ENCODE data around the gene ANKFY1.
"Not testable (repeated sequence)": the region's sequence is repeated elsewhere in the genome, so short reads cannot be mapped to it uniquely, and the experiment has no call there.

Gene ANKFY1

DNA sequence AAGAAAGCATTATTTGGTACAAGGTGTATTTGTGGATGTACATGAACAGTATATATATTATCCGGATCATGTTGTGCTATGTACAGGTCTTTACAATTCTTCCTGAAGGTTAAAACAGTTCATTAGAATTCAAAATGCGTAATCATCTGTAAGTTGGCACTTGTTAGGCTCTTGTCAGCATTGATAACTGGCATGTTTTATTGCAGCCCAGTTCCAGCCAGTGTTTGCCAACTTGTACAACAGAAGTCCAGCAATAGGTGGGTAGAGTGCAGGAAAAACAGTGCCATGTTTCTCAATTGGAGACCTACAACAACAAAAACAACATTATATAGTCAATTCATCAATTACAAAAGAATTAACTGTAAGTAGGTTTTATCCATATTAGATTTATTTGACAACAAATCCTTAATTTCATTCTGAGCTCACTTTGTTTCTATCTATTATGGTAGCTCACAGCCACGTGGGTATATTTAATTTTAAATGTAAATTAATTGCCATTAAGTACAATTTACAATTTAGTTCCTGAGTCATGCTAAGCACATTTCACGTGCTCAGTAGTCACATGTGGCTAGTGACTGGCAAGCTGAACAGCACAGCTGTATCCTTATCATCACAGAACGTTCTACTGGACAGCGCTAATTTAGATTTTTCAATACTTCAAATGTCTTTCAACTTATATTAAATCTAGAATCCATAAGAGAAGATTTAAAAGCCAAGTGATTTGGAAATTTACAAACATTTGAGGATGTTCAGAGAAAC is 8.6 kb upstream of the ANKFY1 start:
- H3K4me3 ChIP-seq (ENCODE audit: low read length), result no peak overlapping the region
- TF ChIP-seq ZNF274 (IDR thresholded peaks at IDR 0.05; ENCODE audit: low read depth, low read length), result no peak

DNA sequence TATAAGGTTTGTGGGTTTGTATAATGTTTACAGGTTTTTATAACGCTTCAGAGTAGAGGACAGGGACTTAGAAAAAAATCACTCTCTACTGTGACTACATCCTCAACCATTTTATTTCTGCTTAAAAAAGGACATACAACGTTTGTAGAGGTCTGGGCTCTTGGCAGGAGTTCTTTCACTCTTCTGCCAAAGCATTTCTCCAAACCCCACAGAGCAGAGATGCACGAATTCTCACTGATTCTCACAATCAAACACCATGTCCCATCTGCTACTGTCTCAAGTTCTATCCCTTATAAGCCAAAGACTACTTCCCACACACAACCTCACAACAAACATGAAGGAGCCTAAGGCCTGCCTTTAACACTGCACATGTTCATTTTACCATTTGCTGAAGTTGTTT is 7.0 kb upstream of the ANKFY1 start:
- no peak overlapping the region for H3K4me3 ChIP-seq (ENCODE audit: low read length)
- no peak for TF ChIP-seq ZNF274 (IDR thresholded peaks at IDR 0.05; ENCODE audit: low read depth, low read length)

DNA sequence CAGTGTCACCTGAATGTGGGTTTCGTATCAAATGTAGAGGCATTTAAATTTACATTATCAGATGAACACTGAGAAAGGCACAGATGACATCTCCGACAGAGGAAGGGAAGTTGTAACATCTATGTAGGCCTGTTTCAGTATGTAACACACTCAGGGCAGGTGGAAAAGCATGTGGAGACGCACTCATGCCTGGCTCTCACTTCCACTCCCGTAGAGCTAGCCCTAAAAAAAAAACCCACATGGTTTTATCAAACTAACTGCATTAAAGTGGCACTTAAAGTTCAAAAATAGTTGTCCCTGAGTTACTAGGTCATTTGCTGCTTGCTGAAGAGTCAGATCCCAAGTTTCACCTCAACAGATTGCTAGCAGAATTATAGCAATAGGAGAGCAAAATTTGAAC is 6.1 kb upstream of the ANKFY1 start:
- no peak overlapping the region for H3K4me3 ChIP-seq (ENCODE audit: low read length)
- TF ChIP-seq ZNF274 (IDR thresholded peaks at IDR 0.05; ENCODE audit: low read depth, low read length), result no peak

DNA sequence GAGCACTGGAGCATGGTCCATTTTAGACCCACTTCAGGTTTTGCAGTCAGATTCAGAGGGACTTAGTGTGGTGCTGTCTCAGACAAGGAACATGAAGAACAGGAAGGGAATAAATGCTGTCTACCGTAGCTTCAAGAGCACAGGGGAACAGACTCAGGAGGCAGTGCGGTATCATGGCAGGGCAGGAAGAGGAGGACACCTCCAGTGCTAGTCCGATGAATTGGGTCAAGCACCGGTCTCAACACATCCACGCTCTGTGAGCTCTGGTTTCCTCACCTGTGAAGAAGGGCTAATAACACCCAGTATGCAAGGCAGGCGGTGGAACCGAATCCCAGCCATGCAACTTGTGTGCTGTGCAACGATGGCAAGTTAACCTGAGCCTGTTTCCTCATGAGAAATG is 3.6 kb upstream of the ANKFY1 start:
- no peak overlapping the region for H3K4me3 ChIP-seq (ENCODE audit: low read length)
- TF ChIP-seq ZNF274 (IDR thresholded peaks at IDR 0.05; ENCODE audit: low read depth, low read length), result no peak

DNA sequence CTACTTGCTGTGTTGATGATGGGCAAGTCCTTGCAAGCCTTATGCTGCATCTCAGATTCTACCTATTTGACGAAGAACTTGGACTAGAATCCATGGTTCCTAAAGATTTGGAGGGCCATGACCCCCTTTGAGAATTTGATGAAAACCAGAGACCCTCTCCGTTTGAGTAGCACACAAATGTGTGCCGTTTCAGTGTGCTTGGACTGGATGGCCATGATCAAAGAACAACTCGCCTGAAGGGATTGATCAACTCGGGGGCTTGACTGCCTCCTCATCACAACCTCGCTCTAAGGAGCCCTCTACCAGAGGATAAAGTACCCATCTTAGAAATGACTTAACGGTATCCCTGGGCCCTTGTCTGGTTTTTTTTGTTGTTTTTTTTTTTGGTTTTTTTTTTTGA is 2.8 kb upstream of the ANKFY1 start:
- H3K4me3 ChIP-seq (ENCODE audit: low read length), result no peak overlapping the region
- no peak for TF ChIP-seq ZNF274 (IDR thresholded peaks at IDR 0.05; ENCODE audit: low read depth, low read length)

DNA sequence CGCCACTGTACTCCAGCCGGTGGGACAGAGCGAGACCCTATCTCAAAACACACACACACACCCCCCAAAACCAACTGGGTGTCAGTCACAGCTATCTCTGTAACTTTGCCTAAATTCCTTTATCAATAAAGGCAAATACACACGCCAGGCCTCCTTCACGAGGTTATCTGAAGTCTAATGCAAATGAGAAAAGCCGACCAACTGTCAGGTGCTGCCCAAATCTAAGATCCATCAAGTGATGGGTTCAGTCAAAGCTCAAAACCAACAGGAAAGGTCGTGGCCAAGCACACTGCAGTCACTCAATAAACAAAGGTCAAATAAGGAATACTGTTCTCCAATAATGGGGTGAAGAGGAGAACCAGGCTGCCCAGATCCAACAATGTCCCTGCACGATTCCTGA is 1.1 kb downstream of the ANKFY1 start:
- peak overlapping the region; percentile 88 for H3K4me3 ChIP-seq (ENCODE audit: low read length)
- TF ChIP-seq ZNF274 (IDR thresholded peaks at IDR 0.05; ENCODE audit: low read depth, low read length), result no peak

DNA sequence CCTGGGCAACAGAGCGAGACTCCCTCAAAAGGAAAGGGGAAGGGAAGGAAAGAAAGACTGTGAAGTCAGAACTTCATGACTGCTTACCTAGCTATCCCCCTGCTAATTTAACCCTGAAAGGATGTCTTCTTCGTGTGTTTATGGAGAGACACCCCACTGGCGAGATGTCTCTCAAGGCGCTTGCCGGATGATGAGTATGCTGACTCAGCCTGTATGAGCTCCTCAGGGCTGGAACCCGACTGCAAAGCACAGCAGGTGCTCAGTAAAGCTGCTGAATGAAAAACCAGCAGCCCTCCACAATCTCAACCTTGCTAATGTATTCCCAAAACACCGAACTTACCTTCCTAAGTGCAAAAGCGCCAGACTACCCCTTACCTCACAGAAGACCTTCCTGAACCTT is 2.3 kb downstream of the ANKFY1 start:
- no peak overlapping the region for H3K4me3 ChIP-seq (ENCODE audit: low read length)
- TF ChIP-seq ZNF274 (IDR thresholded peaks at IDR 0.05; ENCODE audit: low read depth, low read length), result no peak

DNA sequence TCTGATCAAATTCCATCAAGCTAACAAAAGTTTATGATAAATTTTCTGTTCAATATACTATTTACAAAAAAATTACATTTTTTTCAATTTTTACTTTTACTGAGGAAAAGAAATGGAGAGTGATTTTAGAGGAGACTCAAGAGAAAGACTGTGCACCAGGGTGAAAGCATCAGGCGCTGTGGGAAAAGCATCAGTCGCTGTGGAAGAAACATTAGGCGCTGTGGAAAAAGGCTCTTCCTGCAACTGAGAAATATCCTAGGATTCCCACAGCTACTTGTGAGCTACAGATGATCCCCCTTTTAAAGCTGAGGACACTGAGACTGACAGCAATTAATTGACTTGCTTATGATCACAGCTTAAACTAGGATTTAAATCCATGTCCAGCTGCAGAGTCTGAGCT is 4.9 kb downstream of the ANKFY1 start:
- TF ChIP-seq ZNF274 (IDR thresholded peaks at IDR 0.05; ENCODE audit: low read depth, low read length), result no peak

DNA sequence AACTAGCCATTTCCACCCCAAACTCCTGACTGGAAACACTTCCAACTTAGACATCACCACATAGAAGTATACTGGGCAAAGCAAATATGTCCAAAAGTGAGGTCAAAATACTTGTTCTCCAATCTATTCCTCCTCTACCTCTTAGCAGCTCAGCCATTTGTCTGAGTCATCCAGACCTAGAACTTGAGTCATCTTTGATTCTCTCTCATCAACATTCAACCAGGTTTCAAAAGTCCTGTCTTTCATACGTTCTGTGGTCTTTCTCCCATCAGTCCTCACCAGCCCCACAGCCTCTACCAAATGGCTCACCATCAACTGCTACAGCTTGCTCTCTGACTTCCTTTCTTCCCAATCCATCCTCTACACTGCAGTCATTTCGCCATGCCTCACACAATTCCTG is 6.8 kb downstream of the ANKFY1 start:
- no peak overlapping the region for H3K4me3 ChIP-seq (ENCODE audit: low read length)
- TF ChIP-seq ZNF274 (IDR thresholded peaks at IDR 0.05; ENCODE audit: low read depth, low read length), result no peak

More for the DNA sequence above, 4.9 kb downstream of the ANKFY1 start:
- H3K4me3 ChIP-seq (ENCODE audit: low read length), result no peak overlapping the region

DNA sequence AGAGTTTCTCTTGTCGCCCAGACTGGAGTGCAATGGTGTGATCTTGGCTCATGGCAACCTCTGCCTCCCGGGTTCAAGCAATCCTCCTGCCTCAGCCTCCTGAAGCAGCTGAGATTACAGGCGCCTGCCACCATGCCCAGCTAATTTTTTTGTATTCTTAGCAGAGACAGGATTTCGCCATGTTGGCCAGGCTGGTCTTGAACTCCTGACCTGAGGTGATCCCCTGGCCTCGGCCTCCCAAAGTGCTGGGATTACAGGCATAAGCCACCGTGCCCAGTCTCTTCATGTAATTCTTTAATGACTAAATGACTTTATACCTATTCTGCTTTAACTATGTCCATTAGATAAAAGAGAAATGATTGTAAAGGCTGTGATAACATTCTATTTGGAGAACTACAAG is 8.5 kb downstream of the ANKFY1 start:
- not testable (repeated sequence) for H3K4me3 ChIP-seq (ENCODE audit: low read length)

DNA sequence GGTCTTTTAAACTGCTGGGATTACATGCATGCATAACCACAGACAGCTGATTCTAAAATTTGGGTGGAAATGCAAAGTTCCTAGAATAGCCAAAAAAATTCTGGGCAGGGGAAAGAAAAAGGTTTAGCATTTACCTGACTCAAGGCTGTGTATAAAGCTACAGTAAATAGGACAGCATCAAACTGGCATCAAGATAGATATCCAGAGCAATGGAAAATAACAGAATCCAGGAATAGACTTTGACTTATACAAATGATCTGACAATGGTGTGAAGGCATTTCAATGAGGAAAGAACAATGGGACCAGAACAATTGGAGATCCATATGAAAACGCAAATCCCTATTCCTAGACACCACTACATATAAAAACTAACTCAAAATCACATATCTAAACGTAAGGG is 12.9 kb downstream of the ANKFY1 start:
- TF ChIP-seq ZNF274 (IDR thresholded peaks at IDR 0.05; ENCODE audit: low read depth, low read length), result no peak
- H3K4me3 ChIP-seq (ENCODE audit: low read length), result no peak overlapping the region

DNA sequence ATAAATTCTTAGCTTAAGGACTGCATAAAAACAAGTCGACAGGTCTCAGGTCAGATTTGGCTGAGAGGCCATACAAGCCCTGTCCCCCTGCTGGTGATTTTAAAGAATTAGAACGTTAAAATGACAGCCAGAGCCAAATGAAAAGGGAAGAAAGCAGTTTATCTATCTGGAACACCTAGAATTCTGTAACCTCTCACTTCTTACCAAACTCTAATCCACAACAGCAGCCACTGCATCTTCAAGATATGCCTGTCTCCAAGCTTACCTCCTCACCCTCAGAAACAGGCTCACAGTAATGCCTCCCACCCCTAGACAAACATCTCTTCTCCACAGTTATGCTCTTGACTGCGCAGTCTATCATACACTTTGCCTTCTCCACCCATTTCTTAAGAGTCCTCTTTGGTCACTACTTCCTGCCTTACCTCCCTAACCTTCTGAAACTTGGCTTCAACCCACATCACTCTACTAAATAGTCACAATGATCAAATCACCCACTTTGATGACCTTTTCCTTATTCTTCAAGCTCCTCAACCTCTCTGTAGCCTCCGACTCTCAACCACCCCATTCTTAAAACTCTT is 14.2 kb downstream of the ANKFY1 start:
- TF ChIP-seq ZNF274 (IDR thresholded peaks at IDR 0.05; ENCODE audit: low read depth, low read length), result no peak
- H3K4me3 ChIP-seq (ENCODE audit: low read length), result no peak overlapping the region

DNA sequence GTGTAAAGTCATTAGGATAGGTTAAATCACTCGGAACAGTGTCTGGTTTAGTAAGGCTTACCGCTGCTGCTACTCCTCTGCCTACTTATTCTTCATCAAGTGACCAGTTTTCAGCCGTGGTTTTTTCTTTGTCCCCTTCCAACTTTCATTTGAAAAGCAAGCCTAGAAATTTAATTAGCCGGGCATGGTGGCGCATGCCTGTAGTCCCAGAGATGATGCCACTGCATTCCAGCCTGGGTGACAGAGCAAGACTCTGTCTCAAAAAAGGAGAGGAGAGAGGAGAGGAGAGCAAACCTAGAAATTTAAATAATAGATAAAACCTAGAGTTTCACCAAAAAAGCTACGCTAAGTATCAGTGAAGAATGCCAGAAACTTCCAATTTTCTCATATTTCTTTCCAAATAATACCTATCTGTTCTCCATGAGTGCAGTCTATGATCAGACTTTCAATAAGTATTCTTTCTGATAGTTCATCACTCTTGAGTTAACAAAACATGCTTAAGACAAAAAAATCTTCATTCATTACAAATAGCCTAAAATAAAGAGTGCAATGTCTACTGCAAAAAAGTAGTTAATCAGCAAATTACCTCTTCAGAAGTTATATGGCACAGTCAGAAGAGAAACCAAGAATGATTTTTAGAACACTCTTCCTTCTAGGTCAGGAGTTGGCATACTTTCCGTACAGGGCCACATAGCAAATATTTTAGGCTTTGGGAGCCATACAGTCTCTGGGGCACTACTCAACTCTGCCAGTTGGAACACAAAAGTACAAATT is 15.1 kb downstream of the ANKFY1 start:
- no peak overlapping the region for H3K4me3 ChIP-seq (ENCODE audit: low read length)
- TF ChIP-seq ZNF274 (IDR thresholded peaks at IDR 0.05; ENCODE audit: low read depth, low read length), result no peak

DNA sequence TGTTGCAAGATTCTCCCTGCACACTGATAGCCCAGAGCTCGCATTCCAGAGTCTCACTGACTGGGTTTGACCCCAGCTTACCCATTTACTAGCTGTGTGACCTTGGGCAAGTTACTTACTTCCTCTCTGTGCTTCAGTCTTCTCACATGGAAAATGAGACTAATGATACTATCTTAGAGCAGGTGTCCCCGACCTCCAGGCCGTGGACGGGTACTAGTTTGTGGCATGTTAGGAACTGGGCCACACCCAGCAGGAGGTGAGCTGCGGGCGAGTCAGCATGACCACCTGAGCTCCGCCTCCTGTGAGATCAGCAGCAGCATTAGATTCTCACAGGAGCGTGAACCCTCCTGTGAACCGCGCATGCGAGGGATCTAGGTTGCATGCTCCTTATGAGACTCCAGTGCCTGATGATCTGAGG is 15.8 kb downstream of the ANKFY1 start:
- H3K4me3 ChIP-seq (ENCODE audit: low read length), result no peak overlapping the region
- TF ChIP-seq ZNF274 (IDR thresholded peaks at IDR 0.05; ENCODE audit: low read depth, low read length), result no peak

DNA sequence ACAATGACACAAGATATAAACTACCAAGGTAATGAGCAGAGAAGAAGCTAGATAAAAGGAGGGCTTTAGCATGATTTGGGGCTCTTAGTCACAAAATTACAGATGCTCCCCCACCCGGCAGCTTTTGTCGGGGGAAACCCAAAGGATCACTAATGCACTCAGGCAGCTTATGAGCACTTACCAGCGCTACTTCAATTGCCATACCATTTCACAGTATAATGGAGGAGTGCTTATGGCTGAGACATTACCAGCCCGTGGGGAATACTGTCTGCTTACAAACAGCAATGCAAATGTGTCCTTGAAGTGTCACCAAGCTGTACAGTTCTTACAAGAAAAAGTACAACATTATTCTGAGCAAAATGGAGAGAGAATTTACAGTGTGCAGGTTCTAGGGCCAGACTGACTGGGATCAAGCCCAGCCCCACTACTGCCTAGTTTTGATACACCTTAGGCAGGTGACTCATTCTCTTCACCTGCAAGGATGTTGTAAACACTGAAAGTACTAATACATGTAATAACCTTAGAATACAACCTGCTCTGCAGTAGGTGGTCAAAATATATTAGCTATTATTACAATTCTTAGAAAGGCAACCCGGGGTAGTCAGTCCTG is 16.3 kb downstream of the ANKFY1 start:
- H3K4me3 ChIP-seq (ENCODE audit: low read length), result no peak overlapping the region
- TF ChIP-seq ZNF274 (IDR thresholded peaks at IDR 0.05; ENCODE audit: low read depth, low read length), result no peak
